GM21526 (cell line): ENCODE results near the gene PARM1.
"Not testable (repeated sequence)": the region's sequence is repeated elsewhere in the genome, so short reads cannot be mapped to it uniquely, and the experiment has no call there.

ENCODE experiments used
- ATAC-seq: cut with Tn5 transposase; IDR thresholded peaks from one replicate; pipeline ENCODE4 v1.9.1; 2021; ENCODE audit warnings: moderate library complexity; ENCODE audit not compliant: unreplicated experiment, low FRiP score

PARM1 gene

DNA sequence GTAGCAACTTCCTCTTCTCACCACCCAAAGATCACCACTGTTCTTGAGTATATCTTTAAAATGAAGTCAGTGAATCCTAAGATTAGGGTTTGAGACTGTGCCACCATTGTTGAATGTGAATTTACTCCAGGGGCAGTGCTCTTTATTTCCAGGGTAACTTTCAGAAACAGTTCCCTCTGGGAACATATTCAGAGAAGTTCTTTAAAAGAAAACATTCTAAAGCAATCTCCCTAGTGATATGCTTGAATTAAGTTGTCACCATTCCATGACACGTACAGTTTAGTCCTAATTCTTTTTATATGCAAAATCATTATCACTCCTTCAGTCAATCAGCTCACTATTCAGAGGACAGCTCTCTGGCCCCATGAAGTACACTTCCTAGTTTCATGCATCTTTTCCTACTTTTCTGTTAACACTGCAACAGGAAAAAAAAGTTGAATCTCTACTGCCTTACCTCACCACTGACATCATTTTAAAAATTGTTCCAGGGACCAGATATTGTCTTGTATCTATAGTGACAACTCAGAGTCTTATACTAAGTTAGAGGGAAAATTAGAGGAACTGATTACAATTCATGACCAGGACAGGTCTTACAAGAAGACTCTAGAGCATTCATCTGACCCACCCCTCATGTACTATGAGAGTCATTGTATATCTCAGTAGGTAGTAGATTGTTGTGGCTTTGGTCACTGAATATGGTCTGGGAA lies 49.8 kb downstream of the PARM1 start:
- no peak for ATAC-seq

DNA sequence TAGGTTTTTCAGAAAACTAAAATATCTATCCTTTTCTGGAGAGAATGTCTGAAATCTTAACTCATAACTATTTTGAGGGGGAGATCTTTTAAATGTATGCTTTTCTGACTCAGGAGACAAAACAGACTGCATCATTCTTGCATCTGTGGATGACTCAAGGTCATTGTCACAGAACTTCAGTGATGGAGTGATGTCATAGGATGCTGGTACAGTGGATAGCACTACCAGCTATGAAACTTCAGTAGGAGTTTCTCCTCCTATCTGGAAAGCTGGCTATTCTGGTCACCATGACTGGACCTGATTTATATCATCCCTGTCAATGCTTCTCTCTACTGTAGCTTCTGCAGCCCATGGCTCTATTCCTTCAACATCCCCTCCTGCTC lies 50.3 kb downstream of the PARM1 start:
- ATAC-seq, result no peak

DNA sequence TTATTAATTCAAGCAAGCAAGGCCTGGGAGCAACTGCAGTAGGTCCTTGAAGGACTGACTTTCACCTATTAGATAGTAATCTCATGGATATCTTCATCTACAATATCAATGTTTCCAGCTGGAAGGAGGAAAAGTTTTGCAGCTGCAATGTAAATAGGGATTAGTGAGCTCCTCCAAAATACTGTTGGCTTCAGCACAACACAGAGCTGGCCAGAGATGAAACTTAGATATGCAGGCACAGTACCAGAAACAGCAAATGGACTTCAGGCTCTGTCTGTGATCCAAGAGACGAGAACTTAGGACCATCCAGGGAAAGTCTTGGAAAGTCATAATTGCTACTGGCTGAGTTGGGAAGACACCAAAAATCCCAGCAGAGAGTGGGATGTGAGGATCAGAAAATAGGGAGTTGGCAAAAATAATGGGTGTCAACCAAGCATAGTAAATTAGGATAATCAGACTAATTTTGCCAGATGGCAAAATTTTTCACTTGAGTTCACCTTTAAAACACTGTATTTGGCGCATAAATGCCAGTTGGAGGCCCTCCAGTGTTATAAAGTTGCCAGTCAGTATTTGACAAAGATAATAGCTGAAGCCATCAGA lies 57.5 kb downstream of the PARM1 start:
- no peak for ATAC-seq

- ATAC-seq, result not testable (repeated sequence)
Measured at GRCh38 chr4:74994436-74994835, 61.5 kb downstream of the PARM1 start.

- no peak for ATAC-seq
Measured at GRCh38 chr4:74996996-74997395, 64.1 kb downstream of the PARM1 start.

DNA sequence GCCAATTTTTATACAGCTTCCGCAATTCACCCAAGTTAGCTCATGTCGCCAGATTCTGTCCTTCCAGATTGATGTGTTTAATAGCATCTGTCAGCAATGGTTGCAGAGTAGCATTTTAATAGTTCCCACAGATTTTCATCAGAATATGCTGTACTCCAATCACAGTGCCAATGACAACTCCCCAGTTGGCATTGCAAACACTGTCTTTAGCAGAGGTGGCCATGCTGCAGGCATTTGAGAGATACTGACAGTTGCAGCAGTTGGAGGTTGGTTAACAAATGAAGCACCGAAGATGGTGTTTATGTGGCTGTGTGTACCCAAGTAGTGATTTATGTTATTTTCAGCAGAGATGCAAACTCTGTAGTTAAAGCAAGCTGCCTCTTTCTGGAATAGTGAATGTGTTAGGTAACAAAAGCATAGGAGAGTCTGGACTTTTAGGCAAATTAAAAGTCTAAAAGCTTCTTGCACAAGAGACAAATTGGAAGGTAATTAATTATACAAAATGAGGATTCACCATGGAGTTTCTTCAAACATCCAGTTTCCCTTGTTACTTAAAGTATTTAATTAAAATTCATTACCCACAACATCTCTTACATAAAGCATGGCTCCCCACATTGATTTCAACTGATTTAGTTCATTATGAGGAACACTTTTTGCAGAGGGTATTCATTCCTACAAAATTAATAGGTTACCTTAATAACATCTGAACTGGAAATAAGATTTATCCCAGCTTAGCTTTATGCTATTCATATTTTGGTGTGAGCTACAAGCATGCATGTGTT lies 65.2 kb downstream of the PARM1 start:
- ATAC-seq, result no peak

DNA sequence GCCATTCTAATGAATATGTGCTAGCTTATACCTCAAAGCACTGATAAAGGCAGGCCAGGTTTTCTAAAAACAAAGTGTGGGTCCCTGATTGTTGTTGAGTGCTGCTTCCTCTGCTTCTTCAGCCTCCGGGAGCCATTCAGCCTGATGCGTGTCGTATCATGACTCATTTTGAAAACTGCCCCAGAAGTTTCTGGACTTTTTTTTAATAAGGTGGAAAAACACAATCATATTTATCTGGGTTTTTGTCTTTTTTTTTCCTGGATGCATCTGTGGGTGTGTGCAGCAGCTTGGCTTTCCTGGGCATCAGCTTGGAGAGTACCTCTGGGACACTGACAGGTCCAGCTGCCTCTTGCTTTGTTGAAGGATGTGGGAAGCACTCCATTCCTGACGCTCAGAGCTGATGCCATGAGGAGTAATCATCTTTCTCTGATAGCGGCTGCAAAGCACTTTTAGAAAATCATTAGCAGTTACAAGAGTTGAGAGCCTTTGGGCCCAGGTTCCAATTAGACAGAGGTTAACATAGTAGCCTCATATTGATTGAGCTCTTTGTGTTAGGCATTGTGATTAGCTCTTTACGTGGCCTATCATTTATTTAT lies 66.9 kb downstream of the PARM1 start:
- ATAC-seq, result no peak

DNA sequence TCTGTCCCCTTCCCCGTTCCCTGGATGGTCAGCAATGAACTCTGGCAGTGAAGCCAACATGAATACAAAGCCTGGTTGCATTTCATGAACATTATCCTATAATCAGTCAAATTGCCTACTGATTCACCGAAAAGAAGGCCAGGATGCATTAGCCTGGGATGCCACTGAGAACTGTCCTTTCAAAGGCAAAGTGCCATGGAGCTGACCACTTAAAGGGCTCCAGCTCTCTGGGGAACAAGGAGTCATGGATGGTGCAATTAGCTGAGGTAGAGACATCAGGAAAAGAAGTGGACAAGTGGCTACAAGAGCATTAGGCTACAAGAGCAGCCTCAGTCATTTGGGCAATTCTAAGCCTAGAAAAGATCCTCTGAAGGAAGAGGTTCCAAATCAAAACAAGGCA lies 69.0 kb downstream of the PARM1 start:
- ATAC-seq, result no peak

GRCh38 chr4:75002381-75002780 lies 69.5 kb downstream of the PARM1 start:
- no peak for ATAC-seq

GRCh38 chr4:75003979-75004378 lies 71.1 kb downstream of the PARM1 start:
- ATAC-seq, result no peak

- ATAC-seq, result peak; percentile 59
Measured at GRCh38 chr4:75004755-75005668, 72.1 kb downstream of the PARM1 start.

DNA sequence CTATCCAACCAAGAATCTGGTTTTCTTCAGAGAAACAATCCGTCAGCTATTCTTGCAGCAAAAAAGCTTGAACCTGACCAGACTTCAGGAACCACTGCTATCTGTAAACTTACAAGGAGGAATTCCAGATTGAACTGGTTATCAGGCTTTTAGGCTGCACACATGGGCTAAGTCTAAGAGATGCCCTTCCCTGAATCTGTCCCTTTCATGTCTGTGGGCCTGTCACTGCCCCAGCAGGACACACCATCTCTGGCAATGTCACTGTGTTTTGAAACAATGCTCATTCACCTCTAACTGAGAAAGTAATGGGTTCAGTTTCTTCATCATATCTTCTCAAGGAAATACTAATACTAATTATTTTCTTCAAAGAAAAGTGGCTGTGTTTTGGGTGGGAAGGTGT lies 72.8 kb downstream of the PARM1 start:
- ATAC-seq, result no peak

DNA sequence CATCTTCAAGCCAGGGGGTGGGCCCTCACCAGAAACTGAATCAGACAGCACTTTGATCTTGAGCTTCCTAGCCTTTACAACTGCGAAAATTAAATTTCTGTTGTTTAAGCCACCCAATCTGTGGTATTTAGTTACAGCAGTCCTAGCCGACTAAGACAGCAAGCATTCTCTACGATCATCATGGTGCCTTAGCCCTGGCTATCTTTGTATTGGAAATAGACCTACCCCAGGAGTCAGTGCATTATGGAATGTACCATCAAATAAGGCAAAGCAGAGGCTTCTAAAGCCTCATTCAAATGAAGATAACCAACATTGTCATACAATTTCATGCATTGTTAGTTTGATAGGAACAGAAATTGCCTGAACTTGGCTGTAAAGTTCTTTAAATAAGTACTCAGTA lies 75.0 kb downstream of the PARM1 start:
- no peak for ATAC-seq

DNA sequence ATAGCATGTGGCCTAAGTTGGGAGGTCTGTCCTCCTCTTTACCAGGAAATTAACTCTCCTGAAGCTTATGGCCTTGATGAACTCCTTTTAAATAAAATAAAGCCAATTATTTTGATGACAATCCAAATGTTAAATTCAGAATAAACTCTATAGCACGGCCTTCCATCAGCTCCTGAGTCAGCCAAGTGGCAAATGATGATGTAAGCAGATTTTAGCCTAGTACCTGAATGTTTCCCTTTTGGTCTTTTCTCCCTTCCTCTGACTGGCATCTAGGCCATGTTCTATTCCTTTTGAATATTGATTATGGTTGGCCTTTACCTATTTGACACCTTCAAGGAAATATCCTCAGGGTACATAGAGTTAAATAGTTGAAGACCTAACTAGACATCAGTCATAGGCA lies 76.2 kb downstream of the PARM1 start:
- no peak for ATAC-seq

DNA sequence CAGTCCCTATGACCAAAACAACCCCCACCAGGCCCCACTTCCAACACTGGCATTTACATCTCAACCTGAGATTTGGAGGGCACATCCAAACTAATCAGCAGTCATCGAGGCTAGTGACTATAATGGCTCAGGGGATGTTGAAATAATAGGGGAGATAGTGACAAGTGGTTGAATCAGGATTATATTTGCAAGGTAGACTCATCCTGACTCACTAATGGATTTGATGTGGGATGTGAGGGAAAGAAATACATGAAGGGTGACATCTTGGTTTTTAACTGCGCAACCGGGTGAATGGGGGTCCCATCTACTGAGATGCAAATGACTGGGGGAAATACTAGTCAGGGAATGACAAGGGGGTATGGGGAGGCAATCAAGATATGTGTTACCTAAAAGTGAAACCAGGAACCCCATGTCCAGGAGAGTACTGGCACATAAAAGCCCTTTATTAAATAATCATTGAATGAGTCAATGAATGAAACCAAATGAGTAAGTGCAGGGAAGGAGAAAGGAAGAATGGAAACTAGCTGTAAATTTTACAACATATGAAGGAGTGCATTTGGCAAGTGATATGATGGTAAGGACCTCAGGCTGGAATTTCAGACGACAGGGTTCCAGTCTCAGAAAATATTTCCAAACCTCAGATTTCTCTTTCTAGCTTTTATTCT lies 78.3 kb downstream of the PARM1 start:
- ATAC-seq, result no peak

DNA sequence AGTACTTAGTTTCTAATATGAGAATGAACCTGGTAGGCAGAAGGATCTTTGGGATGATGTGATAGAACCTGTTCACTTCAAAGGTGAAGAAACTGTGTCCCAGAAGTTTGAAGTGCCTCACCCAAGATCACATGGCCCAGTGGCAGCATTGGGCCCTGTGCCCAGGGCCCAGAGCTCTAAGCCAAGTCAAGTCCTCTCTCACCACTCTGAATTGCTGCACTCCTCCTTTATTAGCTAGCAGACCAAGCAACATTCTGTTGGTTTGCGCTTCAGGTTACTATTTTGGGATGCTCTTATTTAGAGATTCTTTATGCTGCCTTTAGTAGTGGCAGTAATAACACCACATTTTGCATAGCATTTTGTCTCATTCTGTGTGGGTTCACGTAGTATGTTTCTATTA lies 82.7 kb downstream of the PARM1 start:
- ATAC-seq, result no peak

DNA sequence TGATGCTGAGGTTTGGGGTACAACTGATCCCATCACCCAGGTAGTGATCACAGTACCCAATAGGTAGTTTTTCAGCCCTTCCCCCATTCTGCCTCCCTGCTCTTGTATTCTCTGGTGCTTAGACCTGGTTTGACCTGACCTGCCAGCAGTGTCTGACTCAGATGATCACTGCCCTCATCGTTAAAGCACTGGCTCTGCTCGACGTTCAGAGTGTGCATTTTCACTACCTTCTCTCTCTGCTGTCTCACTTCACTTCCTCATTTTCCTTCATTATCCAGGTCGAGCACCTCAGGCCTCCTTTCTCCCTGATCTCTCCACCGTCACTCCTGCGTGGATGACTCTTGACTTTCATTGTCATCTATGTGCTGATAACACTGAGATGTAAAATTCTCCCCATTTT lies 83.6 kb downstream of the PARM1 start:
- ATAC-seq, result no peak

- no peak for ATAC-seq
Measured at GRCh38 chr4:75018811-75019479, 86.0 kb downstream of the PARM1 start.

GRCh38 chr4:75025431-75025830 lies 92.5 kb downstream of the PARM1 start:
- no peak for ATAC-seq
